Measurements from ENCODE around the gene PEX5L. TPM values are rescaled to one million over a fixed set of nuclear protein-coding genes. Genes with fewer than 3 reads are reported as not detected.

The PEX5L gene
- total RNA-seq, 1 donor from 2014 or later, result 0.08 TPM

DNA sequence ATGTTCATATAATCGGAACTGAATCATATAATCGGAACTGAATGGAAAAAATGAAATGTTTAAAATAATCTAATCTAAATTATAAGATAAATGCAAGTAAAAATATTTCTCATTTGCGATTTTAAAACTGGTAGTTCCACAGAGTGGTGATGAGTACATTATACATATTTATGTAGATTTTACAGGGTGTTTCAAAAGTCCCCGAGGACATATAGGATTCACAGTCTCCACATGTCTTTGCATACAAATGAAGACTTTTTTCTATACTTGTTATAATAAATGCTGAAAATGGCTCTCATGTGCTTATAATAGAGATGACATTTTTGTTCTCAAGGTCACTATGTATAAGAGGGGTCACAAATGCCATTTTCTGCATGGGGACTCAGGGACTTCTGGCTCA, 139.5 kb downstream of the PEX5L start:
- DNase-seq (ENCODE audit: low spot score), result no peak

DNA sequence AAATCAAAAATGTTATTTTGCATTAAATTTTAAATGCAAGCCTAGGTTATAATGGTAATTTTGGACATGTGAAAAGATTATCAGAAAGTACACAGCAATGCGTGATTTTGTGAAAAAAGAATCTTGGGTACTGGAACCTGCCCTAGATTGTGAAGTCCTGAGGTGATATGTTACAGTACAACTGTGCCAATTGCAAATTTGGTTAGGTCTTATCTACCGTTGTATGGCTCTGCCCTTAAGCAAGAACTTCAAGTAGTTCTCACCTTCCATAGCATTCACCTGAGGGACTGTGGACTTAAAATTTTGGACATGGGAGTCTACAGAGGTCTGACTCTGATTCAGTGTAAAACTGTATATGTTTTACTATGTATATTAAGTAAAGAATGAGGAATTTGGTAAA, 140.2 kb downstream of the PEX5L start:
- no peak for DNase-seq (ENCODE audit: low spot score)

DNA sequence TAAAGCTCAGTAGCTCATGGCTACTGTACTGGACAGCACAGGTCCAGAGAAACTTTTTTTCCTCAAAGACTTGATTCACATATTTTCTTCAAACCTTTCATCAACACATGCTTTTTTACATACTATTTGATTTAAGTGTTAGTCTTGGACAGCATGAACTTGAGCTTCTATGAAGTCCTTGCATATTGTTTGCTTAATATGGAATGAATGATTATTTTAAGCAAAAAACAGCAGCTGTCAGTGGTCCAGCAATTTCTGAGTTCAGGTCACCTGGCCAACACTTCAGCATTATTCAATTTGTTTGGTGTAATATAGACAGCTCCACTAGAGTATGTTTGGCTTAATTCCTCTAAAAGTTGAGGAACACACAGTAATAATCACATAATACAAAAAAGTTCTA, 141.4 kb downstream of the PEX5L start:
- no peak for DNase-seq (ENCODE audit: low spot score)

DNA sequence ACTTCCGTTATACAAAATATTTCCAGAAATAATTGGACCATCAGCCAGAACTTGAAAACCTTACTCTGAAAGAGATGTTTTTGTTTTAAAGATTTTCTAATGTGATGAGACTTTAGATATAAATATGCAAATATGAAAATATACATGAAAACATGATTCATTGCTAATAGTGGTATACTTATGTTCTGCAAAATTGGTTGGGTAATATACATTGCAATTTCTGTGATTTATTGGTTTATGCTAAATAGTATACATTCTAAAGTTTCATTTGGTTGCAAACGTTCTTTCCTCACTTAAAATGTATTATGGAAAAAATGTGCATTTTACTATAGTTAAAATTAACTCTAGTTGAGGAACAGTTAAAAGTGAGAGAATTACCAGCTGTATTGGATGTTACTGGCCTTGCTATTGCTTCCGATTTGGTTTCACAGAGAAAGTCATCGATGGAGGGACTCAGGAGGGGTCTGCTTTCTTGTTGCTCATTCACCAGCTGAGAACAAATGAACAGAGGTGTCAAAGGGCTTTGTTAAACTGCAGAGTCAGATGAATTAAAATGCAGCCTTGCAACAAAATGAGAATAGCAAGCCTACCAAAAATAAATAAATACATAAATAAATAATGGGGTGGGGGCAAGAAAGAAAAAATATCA, 149.3 kb downstream of the PEX5L start:
- no peak for DNase-seq (ENCODE audit: low spot score)

DNA sequence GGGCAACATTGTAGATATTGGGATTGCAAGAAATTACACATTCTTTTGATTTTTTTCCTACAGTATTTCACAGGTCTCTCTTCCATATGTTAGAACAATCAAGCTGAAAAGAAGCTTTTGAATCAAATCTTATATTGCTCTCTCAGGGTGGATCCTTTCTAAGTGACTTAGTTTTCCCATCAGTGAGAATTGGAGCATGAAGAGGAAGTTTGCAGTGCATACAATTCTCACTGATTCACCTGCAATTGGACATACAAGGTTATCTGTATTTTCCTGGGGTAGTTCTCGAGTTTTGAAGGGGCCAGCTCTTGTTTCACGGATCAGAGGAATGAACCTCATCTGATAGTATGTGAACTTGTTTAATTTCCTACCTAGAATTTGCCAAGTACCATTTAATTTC, 150.8 kb downstream of the PEX5L start:
- no peak for DNase-seq (ENCODE audit: low spot score)

DNA sequence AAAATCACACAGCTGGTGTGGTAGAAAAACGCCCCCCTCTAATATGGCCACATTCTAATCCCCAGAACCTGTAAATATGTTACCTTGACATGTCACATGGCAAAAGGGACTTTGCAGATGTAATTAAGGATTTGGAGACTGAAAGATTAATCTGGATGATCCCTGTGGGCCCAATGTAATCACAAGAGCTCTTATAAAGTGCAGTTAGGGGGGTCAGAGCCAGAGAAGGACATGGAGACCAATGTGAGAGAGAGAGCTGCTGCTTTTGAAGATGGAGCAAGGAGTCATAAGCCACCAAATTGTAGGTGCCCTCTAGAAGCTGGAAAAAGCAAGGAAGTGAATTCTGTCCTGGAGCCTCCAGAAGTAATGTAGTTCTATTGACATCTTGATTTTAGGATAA, 152.6 kb downstream of the PEX5L start:
- DNase-seq (ENCODE audit: low spot score), result no peak

DNA sequence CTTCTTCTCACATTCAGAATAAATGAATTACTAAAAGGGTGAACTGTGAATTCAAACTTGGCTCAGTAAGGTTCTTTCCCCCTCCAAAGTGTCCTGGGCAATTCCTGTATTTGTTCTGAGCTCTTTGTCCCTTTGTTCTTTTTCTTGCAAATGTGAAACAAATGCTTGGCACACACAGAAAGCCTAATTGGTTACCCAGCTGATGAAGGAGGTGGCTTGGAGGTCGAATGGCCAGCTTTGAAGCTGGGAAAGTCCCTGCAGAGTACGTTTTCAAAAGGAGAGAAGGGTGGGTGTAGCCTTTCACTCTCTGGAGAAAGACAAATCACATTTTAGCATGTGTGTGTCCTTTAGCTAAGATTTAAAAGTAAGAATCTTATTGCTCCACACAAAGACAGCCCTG, 154.4 kb downstream of the PEX5L start:
- no peak for DNase-seq (ENCODE audit: low spot score)

DNA sequence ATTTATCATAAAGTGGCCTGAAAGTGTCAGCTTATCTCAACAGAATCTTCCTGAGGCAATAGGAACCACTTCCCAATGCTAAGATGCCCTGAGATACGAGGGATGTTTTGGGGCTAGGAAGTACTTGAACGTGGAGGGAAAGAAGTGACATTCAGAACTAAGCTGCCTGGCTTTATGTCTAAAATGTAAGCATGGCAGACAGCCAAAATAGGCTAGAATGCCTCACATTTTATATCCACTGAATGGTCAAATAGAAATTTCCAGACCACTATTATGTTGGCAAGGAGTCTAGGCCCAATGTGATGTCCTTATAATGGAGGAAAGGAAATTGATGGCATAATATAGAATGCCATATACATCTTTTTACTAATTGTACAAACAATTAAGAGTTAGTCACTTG, 154.9 kb downstream of the PEX5L start:
- DNase-seq (ENCODE audit: low spot score), result no peak

DNA sequence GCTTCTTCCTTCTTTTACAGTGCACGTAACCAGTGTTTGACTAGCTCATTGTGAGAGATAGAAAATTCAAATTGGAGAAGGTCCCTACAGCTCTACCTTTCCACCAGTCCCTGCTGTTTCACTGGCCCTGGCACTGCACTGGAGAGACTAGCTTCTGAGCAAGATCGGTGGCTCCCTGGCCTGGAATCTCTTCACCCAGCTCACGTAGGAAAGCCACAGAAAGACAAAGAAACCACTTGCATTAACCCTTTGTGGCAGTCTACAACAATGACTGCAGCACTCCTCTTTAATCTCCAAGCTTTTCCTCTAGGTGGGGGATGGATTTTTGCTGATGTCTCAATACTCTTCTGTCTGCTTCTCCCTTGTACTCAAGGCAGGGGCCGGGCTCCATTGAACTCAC, 155.9 kb downstream of the PEX5L start:
- DNase-seq (ENCODE audit: low spot score), result no peak

DNA sequence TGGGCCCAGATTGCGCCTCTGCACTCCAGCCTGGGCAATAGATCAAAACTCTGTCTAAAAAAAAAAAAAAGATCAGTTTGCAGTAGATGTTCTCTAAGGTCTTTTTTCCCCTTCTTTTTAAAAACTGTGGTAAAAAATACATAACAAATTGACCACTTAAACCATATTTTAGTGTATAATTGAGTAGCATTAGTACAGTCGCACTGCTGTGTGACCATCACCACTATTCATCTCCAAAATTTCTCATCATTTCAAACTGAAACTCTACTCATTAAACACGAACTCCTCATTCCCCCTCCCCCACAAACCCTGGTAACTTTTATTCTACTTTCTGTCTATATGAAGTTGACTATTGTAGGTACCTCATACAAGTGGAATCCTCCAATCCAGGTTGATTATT, 160.3 kb downstream of the PEX5L start:
- DNase-seq (ENCODE audit: low spot score), result no peak

DNA sequence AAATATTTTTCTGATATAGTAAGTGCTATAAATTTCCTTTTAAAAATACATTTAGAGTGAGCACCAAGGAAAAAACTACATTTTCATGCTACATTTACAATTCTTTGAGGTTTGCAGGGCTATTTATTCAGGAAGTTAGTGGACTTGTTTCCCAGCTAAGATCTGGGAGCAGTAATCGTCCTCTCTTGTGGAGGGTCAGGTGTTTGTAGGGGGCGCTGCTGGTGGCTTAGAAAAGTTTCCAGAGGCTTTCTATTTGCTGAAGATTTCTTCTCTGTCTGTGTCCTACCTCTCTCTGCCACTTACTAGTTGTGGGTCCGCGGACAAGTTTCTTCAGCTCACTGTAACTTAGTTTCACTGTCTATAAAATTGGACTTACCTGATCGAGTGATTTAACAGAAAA, 163.9 kb downstream of the PEX5L start:
- DNase-seq (ENCODE audit: low spot score), result no peak

DNA sequence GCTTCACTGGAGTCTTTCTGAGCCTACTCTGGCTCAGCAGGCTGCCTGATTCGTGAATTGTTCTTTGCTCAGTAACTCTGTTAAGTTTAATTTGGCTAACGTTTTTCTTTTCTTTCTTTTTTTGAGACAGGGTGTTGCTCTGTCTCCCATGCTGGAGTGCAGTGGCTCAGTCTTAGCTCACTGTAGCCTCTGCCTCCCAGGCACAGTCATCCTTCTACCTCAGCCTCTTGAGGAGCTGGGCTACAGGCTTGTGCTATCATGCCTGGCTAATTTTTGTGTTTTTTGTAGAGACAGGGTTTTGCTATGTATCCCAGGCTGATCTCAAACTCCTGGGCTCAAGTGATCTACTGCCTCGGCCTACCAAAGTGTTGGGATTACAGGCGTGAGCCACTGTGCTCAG, 165.0 kb downstream of the PEX5L start:
- DNase-seq (ENCODE audit: low spot score), result no peak

DNA sequence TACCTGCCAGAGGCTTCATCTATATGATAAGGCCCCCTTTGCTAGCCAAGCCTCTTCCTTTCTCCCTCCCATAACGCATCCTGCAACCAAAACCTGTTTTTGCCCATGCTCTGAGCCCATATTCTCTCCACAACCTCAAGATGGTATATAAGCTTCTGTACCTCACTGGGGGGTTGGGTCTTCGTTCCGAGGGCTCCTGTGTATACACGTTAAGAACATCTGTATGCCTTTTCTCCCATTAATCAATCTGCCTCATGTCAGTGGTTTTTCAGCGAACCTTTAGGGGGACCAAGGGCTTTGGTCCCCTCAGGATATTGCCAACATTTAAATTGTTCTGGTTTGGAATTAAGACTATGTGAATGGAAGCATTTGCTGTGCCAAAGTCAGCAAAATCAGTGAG, 168.0 kb downstream of the PEX5L start:
- DNase-seq (ENCODE audit: low spot score), result no peak

DNA sequence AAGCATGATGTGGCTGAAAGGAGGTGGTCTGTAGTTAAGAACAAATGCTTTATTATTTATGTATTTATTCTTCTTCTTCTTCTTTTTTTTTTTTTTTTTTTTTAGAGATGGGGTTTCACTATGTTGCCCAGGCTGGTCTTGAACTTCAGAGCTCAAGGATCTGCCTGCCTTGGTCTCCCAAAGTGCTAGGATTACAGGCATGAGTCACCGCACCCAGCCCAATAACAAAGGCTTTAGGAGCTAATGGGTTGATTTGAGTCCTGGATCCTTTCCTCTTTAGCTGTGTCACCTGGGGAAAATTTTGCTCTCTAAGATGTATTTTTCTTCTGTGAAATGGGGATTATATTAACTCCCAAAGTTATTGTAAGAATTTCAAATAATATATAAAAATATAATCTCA, 168.8 kb downstream of the PEX5L start:
- no peak for DNase-seq (ENCODE audit: low spot score)

DNA sequence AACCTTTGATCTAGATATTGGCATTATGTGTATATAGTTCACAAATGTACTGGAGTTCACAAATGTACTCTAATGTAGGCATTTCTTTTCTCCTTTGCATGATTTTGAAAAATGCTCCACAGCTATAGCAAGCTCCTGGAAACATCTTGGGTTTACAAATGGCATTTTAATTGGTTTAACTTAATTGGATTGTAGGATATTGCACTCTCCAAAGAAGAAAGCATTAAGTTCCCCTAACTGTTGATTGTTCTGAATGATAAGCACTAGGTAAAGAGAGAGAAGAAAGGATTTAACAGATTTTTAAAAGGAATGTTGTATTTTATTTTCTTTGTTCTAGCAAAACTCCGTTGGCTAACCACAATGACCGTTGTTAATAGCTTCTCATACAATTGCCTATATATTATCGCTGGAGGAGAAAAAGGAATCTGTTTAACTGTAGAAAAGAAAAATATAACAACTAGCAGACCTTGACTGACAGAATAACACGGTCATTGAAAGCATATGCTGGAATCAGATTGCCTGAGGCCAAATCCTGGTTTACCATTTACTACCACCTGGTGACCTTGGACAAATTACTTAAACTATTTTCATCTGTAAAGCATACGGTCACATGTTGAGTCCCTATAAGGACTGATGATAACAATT, 170.8 kb downstream of the PEX5L start:
- no peak for DNase-seq (ENCODE audit: low spot score)

DNA sequence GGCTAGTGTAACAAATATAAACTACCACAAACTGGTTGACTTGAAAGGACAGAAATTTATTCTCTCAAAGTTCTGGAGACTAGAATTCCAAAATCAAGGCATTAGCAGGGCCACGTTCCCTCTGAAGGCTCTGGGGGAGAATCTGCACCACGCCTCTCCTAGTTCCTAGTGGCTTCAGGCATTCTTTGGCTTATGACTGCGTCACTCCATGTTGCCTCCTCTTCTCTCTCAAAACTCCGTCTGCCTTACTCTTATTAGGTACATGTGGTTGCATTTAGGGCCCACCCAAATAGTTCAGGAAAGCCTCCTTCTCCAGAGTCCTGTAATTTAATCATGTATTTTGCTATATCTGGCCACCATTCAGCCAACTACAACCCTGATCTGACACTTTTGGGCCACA, 174.8 kb downstream of the PEX5L start:
- DNase-seq (ENCODE audit: low spot score), result no peak

DNA sequence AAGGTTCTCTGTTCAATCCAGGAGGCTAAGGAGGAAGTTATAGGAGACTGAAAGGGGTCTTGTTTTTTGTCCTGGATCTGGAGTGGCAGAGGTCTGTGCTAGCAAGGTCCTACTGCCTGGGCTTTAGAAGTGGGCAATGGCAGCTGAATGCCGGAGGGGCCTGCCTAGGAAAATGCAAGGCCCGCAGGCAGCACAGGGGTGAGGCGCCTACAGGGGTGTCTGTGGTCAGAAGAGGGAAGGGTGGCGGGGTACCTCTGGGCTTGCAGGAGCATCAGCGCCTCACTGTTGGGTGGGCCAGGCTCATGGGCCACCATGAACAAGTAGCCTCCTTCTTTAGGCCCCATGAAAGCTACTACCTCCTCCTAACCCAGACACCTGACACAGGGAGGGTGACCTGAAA, 175.4 kb downstream of the PEX5L start:
- DNase-seq (ENCODE audit: low spot score), result no peak

DNA sequence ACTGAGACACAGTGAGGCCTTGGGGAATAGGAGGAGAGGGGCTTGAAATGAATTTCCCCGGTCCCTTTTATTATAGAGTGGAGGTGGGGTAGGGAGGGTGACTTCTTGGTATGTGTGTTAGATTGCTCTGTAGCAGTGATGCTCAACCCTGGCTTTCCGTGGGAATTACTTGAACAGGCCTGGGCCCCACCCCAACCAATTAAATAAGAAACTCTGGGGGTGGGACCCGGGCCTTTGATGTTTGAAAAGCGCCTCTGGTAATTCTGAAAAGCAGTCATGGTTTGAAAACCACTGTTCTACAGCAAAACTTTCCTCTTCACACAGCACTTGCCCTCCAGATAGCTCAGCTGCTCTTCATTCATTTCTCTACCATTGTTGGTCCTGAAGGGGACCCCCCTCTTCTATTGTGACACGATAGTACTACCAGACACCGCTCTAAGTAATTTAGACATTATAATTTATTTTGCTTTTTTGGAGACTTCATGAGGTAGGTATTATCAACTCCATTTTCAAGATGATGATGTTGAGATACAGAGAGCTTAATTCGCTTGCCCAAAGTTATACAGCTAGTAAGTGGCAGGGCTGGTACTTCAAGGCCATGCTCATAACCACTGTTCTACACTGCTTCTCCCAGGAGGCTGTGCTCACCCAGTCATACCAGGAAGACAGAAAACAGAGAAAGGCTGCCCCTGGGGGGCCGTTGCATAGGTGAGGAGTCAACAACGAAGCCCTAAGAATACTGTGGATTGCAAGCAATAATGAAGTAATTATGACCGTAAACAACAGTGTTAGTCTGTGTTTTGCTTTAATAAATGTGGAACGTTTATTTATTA, 176.2 kb downstream of the PEX5L start:
- no peak for DNase-seq (ENCODE audit: low spot score)

DNA sequence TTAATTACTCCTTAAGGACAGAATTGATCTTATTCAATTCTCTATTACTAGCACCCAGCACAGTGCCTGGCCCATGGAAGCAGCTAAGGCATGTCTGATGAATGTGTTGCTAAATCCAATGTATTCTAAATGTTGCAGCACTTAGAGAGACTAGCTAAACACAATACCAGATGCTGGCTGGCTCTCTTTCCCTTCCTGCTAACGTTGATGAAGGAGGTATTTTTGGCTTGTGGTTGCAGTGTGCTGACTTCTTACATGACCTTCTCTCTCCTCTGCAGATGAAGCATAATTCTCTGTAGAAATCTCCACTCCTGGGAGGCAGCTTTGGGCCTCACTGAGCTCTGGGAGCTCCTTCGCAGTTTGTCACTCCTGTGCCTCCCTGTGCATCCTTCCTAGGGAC, 183.6 kb downstream of the PEX5L start:
- DNase-seq (ENCODE audit: low spot score), result no peak

DNA sequence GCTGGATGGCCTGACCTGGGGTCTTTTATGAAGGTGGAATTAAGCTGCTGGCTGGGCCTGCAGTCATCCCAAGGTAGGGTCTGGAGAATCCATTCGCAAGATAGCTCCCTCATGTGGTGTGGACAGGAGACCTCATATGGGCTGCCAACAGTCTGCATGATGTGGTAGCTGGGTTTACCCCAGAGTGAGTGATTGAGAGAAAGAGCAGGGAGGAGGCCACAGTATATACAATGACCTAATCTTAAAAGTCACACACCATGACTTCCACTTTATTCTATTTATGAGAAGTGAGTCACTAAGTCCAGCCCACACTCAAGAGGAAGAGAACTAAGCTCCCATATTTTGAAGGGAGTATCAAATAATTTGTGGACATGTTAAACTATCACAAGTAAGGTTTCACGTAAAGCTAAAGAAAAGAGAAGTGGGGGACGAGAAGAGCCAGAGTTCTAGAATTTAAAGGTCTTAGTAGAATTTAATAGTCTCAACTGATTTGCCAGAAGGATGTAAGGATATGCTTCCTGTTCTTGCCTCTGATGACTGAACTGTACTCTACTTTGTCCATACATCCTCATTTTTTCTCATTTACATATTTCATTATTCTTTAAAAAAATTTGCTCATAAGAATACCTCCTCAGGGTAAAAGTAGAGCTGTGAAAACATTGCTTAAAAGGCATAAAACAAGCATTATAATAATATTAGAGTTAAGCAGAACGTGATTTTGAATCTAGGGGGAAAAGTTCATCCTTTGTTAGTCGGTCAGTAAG, 184.4 kb downstream of the PEX5L start:
- no peak for DNase-seq (ENCODE audit: low spot score)

DNA sequence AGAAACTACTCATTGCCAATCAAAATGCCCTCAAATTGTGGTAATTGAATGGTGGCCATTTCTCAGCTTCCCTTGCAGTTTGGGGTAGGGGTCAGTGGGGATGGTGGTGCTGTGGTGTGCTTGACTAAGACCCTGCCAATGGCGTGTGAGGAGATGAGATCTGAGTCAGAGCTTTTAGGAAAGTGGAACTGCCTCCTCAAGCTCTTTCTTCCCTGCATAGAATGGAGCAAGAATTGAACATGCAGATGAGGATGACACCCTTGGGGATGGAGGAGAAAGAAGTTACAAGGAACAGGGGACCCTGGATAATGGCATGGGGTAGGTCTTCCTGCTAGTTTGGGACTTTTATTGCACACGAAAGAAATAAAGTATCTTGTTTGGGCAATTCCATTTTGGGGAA, 188.0 kb downstream of the PEX5L start:
- no peak for DNase-seq (ENCODE audit: low spot score)

DNA sequence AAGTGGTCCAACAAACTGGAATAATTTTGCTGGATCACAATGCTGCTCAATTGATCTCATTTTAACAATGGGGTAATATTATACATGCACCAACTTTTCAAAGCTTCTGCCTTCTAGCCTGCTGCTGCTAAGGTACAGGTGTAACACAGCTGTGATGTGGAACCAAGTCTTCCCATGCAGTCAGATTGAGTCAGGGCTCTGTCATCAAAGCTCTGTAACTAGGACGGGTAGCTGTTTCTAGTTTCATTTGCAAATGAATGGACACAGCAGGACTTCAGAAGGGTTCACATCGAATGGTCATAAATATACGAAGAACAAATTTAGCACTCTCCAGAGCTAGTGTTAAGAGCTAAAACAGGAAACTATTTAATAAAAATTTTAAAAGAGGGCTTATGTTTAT, 194.7 kb downstream of the PEX5L start:
- DNase-seq (ENCODE audit: low spot score), result no peak

Data from ureter (tissue), 1 donor.